Muscle of leg (tissue), 11 donors: ENCODE results near the gene PCDHGA9. TPM values are rescaled to one million over a fixed set of nuclear protein-coding genes. Genes with fewer than 3 reads are reported as not detected.
"Not testable (repeated sequence)": the region's sequence is repeated elsewhere in the genome, so short reads cannot be mapped to it uniquely, and the experiment has no call there.

Experiments
- DNase-seq: peaks from one replicate; pipeline ENCODE4 v3.0.0; 2013
- H3K27ac ChIP-seq: one replicate; pipeline ENCODE4 v1.5.1; 2013; ENCODE audit warnings: mild to moderate bottlenecking, low read length, control low read depth
- H3K27me3 ChIP-seq: one replicate; pipeline ENCODE4 v1.6.1; 2013; ENCODE audit warnings: low read length; ENCODE audit not compliant: control insufficient read depth, insufficient read depth
- H3K36me3 ChIP-seq: one replicate; pipeline ENCODE4 v1.6.1; 2013; ENCODE audit warnings: low read length; ENCODE audit not compliant: control insufficient read depth, insufficient read depth
- H3K4me1 ChIP-seq: one replicate; pipeline ENCODE4 v1.6.1; 2013; ENCODE audit warnings: low read length; ENCODE audit not compliant: control insufficient read depth, insufficient read depth
- H3K4me3 ChIP-seq: one replicate; pipeline ENCODE4 v1.5.1; 2013; ENCODE audit warnings: low read length, control low read depth
- H3K9me3 ChIP-seq: replicated peaks from 2 replicates; pipeline ENCODE4 v1.6.1; 2013; ENCODE audit warnings: low read depth, low read length; ENCODE audit not compliant: control insufficient read depth
- WGBS: methylation state at CpG from one replicate; pipeline ENCODE4 v1.1.5; 2013; ENCODE audit warnings: missing lambda C conversion rate; ENCODE audit not compliant: insufficient coverage; 5-methylcytosine and 5-hydroxymethylcytosine counted together
- polyA plus RNA-seq, 8 donors: library from polyadenylated mRNA; unstranded; fragments of 120-200 nt; gene quantifications; one replicate each; pipeline versions ENCODE4 v1.2.1 to v1.2.3, GENCODE V29; 2013; ENCODE audit warnings: inconsistent platforms in 1 of 8, low replicate concordance in 1 of 8; ENCODE audit not compliant: insufficient read length in 8 of 8, insufficient read depth in 1 of 8
- total RNA-seq: library from RNA; stranded (reverse); fragments of 120-200 nt; gene quantifications from one replicate; pipeline ENCODE4 v1.2.4, GENCODE V29; 2013

PCDHGA9 gene
- total and polyA plus RNA-seq, 9 donors, result 3.0 to 4.7 (median 4.0) TPM

DNA sequence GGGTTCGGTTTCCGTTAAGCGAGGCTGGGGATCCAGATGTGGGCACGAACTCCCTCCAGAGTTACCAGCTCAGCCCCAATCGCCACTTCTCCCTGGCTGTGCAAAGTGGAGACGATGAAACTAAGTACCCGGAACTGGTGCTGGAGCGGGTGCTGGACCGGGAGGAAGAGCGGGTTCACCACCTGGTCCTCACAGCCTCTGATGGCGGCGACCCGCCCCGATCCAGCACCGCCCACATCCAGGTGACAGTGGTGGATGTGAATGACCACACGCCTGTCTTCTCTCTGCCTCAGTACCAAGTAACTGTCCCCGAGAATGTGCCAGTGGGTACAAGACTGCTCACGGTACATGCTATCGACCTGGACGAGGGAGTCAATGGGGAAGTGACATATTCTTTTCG is 19.2 kb upstream of the PCDHGA9 start:
- peaks cover 70% of the 10 kb centered on the region for H3K9me3 ChIP-seq

DNA sequence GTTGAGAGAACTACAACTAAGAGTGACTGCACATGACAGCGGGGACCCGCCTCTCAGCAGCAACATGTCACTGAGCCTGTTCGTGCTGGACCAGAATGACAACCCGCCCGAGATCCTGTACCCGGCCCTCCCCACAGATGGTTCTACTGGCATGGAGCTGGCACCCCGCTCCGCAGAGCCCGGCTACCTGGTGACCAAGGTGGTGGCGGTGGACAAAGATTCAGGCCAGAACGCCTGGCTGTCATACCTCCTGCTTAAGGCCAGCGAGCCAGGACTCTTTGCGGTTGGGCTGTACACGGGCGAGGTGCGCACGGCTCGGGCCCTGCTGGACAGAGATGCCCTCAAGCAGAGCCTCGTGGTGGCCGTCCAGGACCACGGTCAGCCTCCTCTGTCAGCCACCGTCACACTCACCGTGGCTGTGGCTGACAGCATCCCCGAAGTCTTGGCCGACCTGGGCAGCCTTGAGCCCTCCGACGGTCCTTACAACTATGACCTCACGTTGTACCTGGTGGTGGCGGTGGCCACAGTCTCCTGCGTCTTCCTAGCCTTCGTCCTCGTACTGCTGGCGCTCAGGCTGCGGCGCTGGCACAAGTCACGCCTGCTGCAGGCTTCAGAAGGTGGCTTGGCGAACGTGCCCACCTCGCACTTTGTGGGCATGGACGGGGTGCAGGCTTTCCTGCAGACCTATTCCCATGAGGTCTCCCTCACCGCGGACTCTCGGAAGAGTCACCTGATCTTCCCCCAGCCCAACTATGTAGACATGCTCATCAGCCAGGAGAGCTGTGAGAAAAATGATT is 17.9 kb upstream of the PCDHGA9 start:
- Histone ChIP-seq H3K9me3 (peaks cover 79% of the 10 kb centered on the region), H3K27me3 (peaks cover 7% of the 10 kb centered on the region)
- 67% methylated on average over 38 of the region's 43 CpGs for WGBS

More for the DNA sequence above, 19.2 kb upstream of the PCDHGA9 start:
- H3K27ac ChIP-seq, result no peak overlapping the region
- no peaks in the 10 kb centered on the region for H3K36me3 ChIP-seq
- no peaks in the 10 kb centered on the region for H3K4me1 ChIP-seq
- H3K4me3 ChIP-seq, result no peak overlapping the region
- peaks cover 5% of the 10 kb centered on the region for H3K27me3 ChIP-seq
- no peak for DNase-seq
- WGBS, result 42% methylated on average over 9 of the region's 21 CpGs

GRCh38 chr5:141387557-141388311 is 14.8 kb upstream of the PCDHGA9 start, which contains the start of gene PCDHGB4:
PCDHGB4 (plus strand) TSS chr5:141387698; CDS start chr5:141387885, 187 bp downstream.
- peak; percentile 10 for DNase-seq
- H3K4me1 ChIP-seq, H3K4me3 ChIP-seq, H3K36me3 ChIP-seq, H3K27ac ChIP-seq: not testable (repeated sequence)
- WGBS, result 5% methylated on average over 11 of the region's 40 CpGs
- Histone ChIP-seq H3K9me3 (peaks cover 83% of the 10 kb centered on the region), H3K27me3 (peaks cover 11% of the 10 kb centered on the region)

More for the DNA sequence above, 17.9 kb upstream of the PCDHGA9 start:
- no peak overlapping the region for H3K4me3 ChIP-seq
- no peaks in the 10 kb centered on the region for H3K4me1 ChIP-seq
- no peak for DNase-seq
- H3K36me3 ChIP-seq, result no peaks in the 10 kb centered on the region
- no peak overlapping the region for H3K27ac ChIP-seq

DNA sequence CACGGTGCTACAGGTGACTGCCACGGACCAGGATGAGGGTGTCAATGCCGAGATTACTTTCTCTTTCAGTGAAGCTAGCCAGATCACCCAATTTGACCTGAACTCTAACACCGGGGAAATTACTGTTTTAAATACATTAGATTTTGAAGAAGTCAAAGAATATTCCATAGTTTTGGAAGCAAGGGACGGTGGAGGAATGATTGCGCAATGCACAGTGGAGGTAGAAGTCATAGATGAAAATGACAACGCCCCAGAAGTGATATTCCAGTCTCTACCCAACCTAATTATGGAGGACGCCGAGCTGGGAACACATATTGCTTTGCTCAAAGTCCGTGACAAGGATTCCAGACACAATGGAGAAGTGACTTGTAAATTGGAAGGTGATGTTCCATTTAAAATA is 13.9 kb upstream of the PCDHGA9 start:
- Histone ChIP-seq H3K27me3 (peaks cover 14% of the 10 kb centered on the region), H3K36me3 (no peaks in the 10 kb centered on the region), H3K4me3 (no peak overlapping the region), H3K4me1 (no peaks in the 10 kb centered on the region), H3K9me3 (peaks cover 83% of the 10 kb centered on the region), H3K27ac (no peak overlapping the region)
- no peak for DNase-seq
- 80% methylated on average over 3 of the region's 10 CpGs for WGBS

- H3K27me3 ChIP-seq, result peaks cover 14% of the 10 kb centered on the region
Observed at GRCh38 chr5:141389153-141390042, 13.2 kb upstream of the PCDHGA9 start.

GRCh38 chr5:141392429-141393198 is 10.0 kb upstream of the PCDHGA9 start, which contains the start of gene PCDHGA8:
PCDHGA8 (plus strand) TSS chr5:141392633; CDS start chr5:141392814, 181 bp downstream.
- WGBS, result 22% methylated on average over 31 of the region's 38 CpGs
- Histone ChIP-seq H3K27ac (no peak within 1 kb of the TSS), H3K4me1 (no peaks in the 10 kb centered on the region), H3K4me3 (no peak within 1 kb of the TSS), H3K36me3 (no peaks in the 10 kb centered on the region), H3K9me3 (peaks cover 75% of the 10 kb centered on the region), H3K27me3 (peaks cover 14% of the 10 kb centered on the region)
- DNase-seq, result no peak

More at GRCh38 chr5:141389153-141390042, 13.2 kb upstream of the PCDHGA9 start:
- Histone ChIP-seq H3K27ac (no peak overlapping the region), H3K36me3 (no peaks in the 10 kb centered on the region), H3K4me3 (no peak overlapping the region), H3K4me1 (no peaks in the 10 kb centered on the region), H3K9me3 (peaks cover 83% of the 10 kb centered on the region)
- no peak for DNase-seq
- WGBS, result 38% methylated on average over 75 of the region's 77 CpGs

DNA sequence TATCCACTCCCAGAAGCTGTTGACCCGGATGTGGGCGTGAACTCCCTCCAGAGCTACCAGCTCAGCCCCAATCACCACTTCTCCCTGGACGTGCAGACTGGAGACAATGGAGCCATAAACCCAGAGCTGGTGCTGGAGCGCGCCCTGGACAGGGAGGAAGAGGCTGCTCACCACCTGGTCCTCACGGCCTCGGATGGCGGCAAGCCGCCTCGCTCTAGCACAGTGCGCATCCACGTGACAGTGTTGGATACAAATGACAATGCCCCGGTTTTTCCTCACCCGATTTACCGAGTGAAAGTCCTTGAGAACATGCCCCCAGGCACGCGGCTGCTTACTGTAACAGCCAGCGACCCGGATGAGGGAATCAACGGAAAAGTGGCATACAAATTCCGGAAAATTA is 9.3 kb upstream of the PCDHGA9 start:
- Histone ChIP-seq H3K27me3 (peaks cover 16% of the 10 kb centered on the region), H3K36me3 (no peaks in the 10 kb centered on the region), H3K4me3 (no peak overlapping the region), H3K9me3 (peaks cover 77% of the 10 kb centered on the region), H3K4me1 (no peaks in the 10 kb centered on the region), H3K27ac (no peak overlapping the region)
- 59% methylated on average over 11 of the region's 21 CpGs for WGBS
- DNase-seq, result no peak

DNA sequence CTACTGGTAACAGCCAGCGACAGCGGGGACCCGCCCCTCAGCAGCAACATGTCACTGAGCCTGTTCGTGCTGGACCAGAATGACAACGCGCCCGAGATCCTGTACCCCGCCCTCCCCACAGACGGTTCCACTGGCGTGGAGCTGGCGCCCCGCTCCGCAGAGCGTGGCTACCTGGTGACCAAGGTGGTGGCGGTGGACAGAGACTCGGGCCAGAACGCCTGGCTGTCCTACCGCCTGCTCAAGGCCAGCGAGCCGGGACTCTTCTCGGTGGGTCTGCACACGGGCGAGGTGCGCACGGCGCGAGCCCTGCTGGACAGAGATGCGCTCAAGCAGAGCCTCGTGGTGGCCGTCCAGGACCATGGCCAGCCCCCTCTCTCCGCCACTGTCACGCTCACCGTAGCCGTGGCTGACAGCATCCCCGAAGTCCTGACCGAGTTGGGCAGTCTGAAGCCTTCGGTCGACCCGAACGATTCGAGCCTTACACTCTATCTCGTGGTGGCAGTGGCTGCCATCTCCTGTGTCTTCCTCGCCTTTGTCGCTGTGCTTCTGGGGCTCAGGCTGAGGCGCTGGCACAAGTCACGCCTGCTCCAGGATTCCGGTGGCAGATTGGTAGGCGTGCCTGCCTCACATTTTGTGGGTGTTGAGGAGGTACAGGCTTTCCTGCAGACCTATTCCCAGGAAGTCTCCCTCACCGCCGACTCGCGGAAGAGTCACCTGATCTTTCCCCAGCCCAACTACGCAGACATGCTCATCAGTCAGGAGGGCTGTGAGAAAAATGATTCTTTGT is 8.0 kb upstream of the PCDHGA9 start:
- Histone ChIP-seq H3K27me3 (peaks cover 21% of the 10 kb centered on the region), H3K9me3 (peaks cover 76% of the 10 kb centered on the region)
- not testable (repeated sequence) for H3K4me1 ChIP-seq, DNase-seq, H3K36me3 ChIP-seq, H3K4me3 ChIP-seq, H3K27ac ChIP-seq
- 42% methylated on average over 25 of the region's 53 CpGs for WGBS
